A673 (cell line): Measurements from ENCODE around the gene UTF1. TPM values are rescaled to one million over a fixed set of nuclear protein-coding genes. Genes with fewer than 3 reads are reported as not detected.
"Not testable (repeated sequence)": the region's sequence is repeated elsewhere in the genome, so short reads cannot be mapped to it uniquely, and the experiment has no call there.

Source experiments
- BruUV-seq: library from RNA; stranded (reverse); fragments of 400-500 nt; replicated peaks from 2 replicates; lab custom pipeline; 2021; lab: Mats Ljungman, UMichigan
- CTCF ChIA-PET: fragments of 300-600 bp; sonication (Branson Sonifier 250); formaldehyde crosslinking; loops from one replicate; lab custom pipeline; 2022; ENCODE audit warnings: antibody characterized with exemption; lab: Charles Lee
- POLR2A ChIA-PET: fragments of 300-600 bp; sonication (Branson Sonifier 250); formaldehyde crosslinking; loops from one replicate; lab custom pipeline; 2022; ENCODE audit warnings: antibody characterized with exemption; ENCODE audit not compliant: low non-redundant PET; lab: Charles Lee
- DNase-seq: peaks from one replicate; pipeline ENCODE4 v3.0.0-alpha.2; 2015; ENCODE audit warnings: low spot score
- H3K27ac ChIP-seq: fragments of 200-600 bp; sonication (generic); 2 replicates; pipeline ENCODE4 v1.5.1; 2016; ENCODE audit warnings: mixed run types, low read depth, mild to moderate bottlenecking, mixed read lengths, antibody characterized with exemption, low read length; ENCODE audit not compliant: poor library complexity, severe bottlenecking
- H3K27me3 ChIP-seq: fragments of 200-600 bp; sonication (generic); replicated peaks from 2 replicates; pipeline ENCODE4 v1.6.1; 2017; ENCODE audit warnings: mixed run types, low read depth, mild to moderate bottlenecking, mixed read lengths, antibody characterized with exemption, low read length; ENCODE audit not compliant: insufficient read depth, poor library complexity
- H3K36me3 ChIP-seq: fragments of 200-600 bp; sonication (generic); 2 replicates; pipeline ENCODE4 v1.6.1; 2016; ENCODE audit warnings: mixed run types, mild to moderate bottlenecking, mixed read lengths, antibody characterized with exemption, low read length; ENCODE audit not compliant: insufficient read depth, poor library complexity, severe bottlenecking
- H3K4me1 ChIP-seq: fragments of 200-600 bp; sonication (generic); 2 replicates; pipeline ENCODE4 v1.6.1; 2017; ENCODE audit warnings: mixed run types, mild to moderate bottlenecking, mixed read lengths, antibody characterized with exemption, low read length; ENCODE audit not compliant: insufficient read depth, poor library complexity, severe bottlenecking
- H3K4me3 ChIP-seq: fragments of 200-600 bp; sonication (generic); 2 replicates; pipeline ENCODE4 v1.5.1; 2016; ENCODE audit warnings: low read depth, mixed run types, mild to moderate bottlenecking, mixed read lengths, low read length; ENCODE audit not compliant: poor library complexity, severe bottlenecking
- H3K9me3 ChIP-seq: fragments of 200-600 bp; sonication (generic); 2 replicates; pipeline ENCODE4 v1.6.1; 2016; ENCODE audit warnings: mixed run types, low read depth, mild to moderate bottlenecking, mixed read lengths, antibody characterized with exemption, low read length; ENCODE audit not compliant: poor library complexity, severe bottlenecking
- CTCF ChIP-seq: fragments of 300-800, 200-600 bp; sonication (generic); conservative IDR thresholded peaks from 2 replicates; pipeline ENCODE4 v1.5.1; 2017; ENCODE audit warnings: low read depth, mild to moderate bottlenecking, antibody characterized with exemption, low read length, moderate library complexity, mixed read lengths
- EZH2 ChIP-seq: fragments of 200-600 bp; sonication (generic); IDR thresholded peaks from 2 replicates; pipeline ENCODE4 v1.6.1; 2017; ENCODE audit warnings: borderline replicate concordance, low read depth, mild to moderate bottlenecking, mixed read lengths, antibody characterized with exemption, low read length; ENCODE audit not compliant: poor library complexity, severe bottlenecking
- intact Hi-C: fragments of 100-400 bp; cut with micrococcal nuclease; formaldehyde crosslinking; loops from one replicate; pipeline ENCODE4 v1.10.0; 2022; ENCODE audit not compliant: unreplicated experiment
- total RNA-seq: library from RNA; stranded (reverse); gene quantifications from 2 replicates; pipeline ENCODE4 v1.2.3, GENCODE V29; 2021

UTF1 gene
- total RNA-seq, 1 experiment from 2014 or later, result not detected

GRCh38 chr10:133262696-133263095, 32.7 kb downstream of the UTF1 start:
- POLR2A ChIA-PET, result no interaction called here
- no peak overlapping the region for H3K27ac ChIP-seq
- no peaks in the 10 kb centered on the region for H3K27me3 ChIP-seq
- H3K4me1 ChIP-seq, result peaks cover 19% of the 10 kb centered on the region
- BruUV-seq, result no TSS peak
- intact Hi-C loops, result no loop called here
- H3K9me3 ChIP-seq, result no peaks in the 10 kb centered on the region
- H3K36me3 ChIP-seq, result no peaks in the 10 kb centered on the region
- CTCF ChIA-PET, result no interaction called here
- TF ChIP-seq EZH2 (no peak), CTCF (no peak)
- no peak overlapping the region for H3K4me3 ChIP-seq
- DNase-seq, result no peak

DNA sequence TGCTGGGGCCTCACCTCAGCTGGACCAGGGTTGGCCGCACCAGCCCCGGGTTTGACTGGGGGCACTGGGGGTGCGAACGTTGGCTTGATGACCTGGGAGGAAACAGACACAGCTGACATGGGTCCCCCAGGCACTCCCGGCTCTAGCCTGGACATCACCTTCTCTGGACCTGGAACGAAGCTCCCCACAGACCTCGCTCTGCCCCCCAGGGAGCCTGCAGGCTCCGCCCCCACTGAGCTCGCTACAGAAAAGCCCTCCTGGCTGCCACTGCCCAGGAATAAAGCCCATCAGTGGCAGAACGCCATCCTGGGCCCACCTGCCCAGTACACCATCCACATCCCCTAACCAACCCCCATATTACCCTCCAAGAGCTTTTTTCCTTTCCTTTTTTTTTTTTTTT, 33.7 kb downstream of the UTF1 start:
- ChIA-PET CTCF (no interaction called here), POLR2A (no interaction called here)
- Histone ChIP-seq H3K9me3 (no peaks in the 10 kb centered on the region), H3K27me3 (no peaks in the 10 kb centered on the region), H3K36me3 (no peaks in the 10 kb centered on the region), H3K4me1 (peaks cover 19% of the 10 kb centered on the region), H3K4me3 (no peak overlapping the region), H3K27ac (no peak overlapping the region)
- DNase-seq, result no peak
- intact Hi-C loops, result no loop called here
- BruUV-seq, result no TSS peak
- TF ChIP-seq CTCF (no peak), EZH2 (no peak)

- intact Hi-C loops, result no loop called here
- POLR2A ChIA-PET, result no interaction called here
- CTCF ChIA-PET, result no interaction called here
These were observed 34.4 kb downstream of the UTF1 start for GRCh38 chr10:133264461-133264860.

DNA sequence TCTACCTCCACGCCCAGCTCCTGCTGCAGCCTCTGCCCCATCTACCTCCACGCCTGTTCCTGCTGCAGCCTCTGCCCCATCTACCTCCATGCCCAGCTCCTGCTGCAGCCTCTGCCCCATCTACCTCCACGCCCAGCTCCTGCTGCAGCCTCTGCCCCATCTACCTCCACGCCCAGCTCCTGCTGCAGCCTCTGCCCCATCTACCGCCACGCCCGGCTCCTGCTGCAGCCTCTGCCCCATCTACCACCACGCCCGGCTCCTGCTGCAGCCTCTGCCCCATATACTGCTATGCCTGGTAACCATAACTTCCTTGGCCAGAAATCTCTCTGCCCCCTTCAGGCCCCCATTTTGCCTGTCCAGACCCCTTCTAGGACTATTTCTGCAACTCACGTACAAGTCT, 35.0 kb downstream of the UTF1 start:
- CTCF ChIA-PET, DNase-seq, H3K9me3 ChIP-seq, POLR2A ChIA-PET, H3K27me3 ChIP-seq, intact Hi-C loops, H3K27ac ChIP-seq, H3K36me3 ChIP-seq, BruUV-seq, H3K4me3 ChIP-seq, H3K4me1 ChIP-seq: not testable (repeated sequence)

More at GRCh38 chr10:133264461-133264860, 34.4 kb downstream of the UTF1 start:
- H3K4me1 ChIP-seq, result peaks cover 11% of the 10 kb centered on the region
- no peak for DNase-seq
- H3K9me3 ChIP-seq, result no peaks in the 10 kb centered on the region
- no peaks in the 10 kb centered on the region for H3K27me3 ChIP-seq
- H3K4me3 ChIP-seq, result no peak overlapping the region
- BruUV-seq, result no TSS peak
- H3K27ac ChIP-seq, result no peak overlapping the region
- no peaks in the 10 kb centered on the region for H3K36me3 ChIP-seq
- TF ChIP-seq EZH2, result no peak
- no peak for TF ChIP-seq CTCF
